ENCODE results near the gene CHRNG.

DNA sequence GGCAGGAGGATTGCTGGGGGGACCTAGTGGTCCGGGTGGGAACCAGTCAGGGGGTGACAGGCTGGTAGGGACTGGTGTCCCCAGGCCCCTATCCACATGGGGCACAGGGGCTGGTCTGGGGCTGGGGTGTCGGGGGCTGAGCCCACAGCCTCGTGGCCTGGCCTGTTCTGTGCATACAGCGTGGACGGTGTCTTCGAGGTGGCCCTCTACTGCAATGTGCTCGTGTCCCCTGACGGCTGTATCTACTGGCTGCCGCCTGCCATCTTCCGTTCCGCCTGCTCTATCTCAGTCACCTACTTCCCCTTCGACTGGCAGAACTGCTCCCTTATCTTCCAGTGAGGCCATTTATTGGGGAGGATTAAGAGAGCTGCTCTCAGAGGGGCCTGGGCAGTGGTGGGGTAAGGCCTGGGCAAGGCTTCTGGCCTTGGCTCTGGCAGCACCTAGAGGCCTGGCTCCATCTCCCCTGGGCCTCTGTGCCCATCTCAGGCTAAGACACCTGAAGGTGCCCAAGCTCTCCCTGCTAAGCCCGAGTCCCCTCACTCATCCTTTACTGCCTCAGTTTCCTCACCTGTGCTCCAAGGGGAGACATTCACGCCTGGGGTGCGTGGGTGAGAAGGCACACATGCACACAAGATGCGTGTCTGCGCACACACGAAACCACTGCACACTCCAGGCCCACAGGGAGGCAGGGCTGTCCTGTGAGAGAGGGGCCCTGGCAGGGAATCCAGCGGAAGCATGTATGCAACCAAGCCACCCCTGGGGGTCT, 1.9 kb downstream of the CHRNG start:
- TF ChIP-seq, protein P1, sequence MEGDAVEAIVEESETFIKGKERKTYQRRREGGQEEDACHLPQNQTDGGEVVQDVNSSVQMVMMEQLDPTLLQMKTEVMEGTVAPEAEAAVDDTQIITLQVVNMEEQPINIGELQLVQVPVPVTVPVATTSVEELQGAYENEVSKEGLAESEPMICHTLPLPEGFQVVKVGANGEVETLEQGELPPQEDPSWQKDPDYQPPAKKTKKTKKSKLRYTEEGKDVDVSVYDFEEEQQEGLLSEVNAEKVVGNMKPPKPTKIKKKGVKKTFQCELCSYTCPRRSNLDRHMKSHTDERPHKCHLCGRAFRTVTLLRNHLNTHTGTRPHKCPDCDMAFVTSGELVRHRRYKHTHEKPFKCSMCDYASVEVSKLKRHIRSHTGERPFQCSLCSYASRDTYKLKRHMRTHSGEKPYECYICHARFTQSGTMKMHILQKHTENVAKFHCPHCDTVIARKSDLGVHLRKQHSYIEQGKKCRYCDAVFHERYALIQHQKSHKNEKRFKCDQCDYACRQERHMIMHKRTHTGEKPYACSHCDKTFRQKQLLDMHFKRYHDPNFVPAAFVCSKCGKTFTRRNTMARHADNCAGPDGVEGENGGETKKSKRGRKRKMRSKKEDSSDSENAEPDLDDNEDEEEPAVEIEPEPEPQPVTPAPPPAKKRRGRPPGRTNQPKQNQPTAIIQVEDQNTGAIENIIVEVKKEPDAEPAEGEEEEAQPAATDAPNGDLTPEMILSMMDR (IDR thresholded peaks at IDR 0.05): no peak
- no peak for TF ChIP-seq ZFX (IDR thresholded peaks at IDR 0.05; ENCODE audit: borderline replicate concordance)
